ENCODE results near the gene C11orf91. TPM values are rescaled to one million over a fixed set of nuclear protein-coding genes. Genes with fewer than 3 reads are reported as not detected.

C11orf91 gene
- total RNA-seq, 2 donors from 2014 or later, result 1.3 to 2.2 TPM

GRCh38 chr11:33700063-33700501 is 544 bp downstream of the C11orf91 start:
- no peak for DNase-seq (ENCODE audit: low spot score)

DNA sequence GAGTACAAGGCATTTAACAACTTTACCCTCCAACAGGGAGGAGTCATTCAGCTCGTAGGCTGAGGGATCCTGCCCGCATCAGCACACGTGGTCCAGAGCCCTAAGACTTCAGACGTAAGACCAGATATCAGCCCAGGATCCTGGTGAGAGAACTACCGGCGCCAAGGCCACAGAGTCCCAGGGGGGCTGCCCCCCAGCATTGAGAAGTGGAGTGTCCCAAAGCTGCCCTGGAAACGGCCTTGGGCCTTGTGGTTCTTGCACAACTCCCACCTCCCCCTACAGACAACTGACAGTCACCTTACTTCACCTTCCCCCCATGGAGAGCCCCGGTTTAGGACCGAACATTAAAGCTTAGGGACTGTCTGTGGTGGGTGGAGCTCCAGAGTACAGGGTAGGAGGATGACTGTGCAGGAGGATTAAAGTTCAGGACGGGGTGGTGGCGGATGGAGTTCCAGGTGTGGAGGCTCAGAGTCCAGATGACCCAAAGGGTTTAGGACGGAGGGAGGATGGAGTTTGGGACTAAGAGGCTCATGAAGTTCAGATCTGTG is 1.0 kb downstream of the C11orf91 start:
- no peak for DNase-seq (ENCODE audit: low spot score)
- intact Hi-C loops (cut with DNase I), result no loop called here

More at GRCh38 chr11:33700063-33700501, 544 bp downstream of the C11orf91 start:
- intact Hi-C loops (cut with DNase I), result no loop called here

DNA sequence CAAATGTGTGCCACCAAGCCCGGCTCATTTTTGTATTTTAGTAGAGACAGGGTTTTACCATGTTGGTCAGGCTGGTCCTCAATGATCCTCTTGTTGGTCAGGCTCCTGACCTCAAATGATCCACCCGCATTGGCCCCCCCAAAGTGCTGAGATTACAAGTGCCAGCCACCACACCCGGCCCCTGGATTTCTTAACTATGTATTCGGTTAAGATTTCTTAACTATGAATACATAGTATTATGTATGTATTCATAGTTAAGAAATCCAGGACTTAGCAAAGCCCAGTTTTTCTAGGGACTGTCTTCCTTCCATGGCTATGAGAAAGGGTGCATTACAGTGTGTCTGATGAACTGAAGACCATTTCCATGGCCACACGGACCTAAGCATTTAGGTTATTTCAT is 1.7 kb downstream of the C11orf91 start:
- no peak for DNase-seq (ENCODE audit: low spot score)
- intact Hi-C loops (cut with DNase I), result no loop called here

DNA sequence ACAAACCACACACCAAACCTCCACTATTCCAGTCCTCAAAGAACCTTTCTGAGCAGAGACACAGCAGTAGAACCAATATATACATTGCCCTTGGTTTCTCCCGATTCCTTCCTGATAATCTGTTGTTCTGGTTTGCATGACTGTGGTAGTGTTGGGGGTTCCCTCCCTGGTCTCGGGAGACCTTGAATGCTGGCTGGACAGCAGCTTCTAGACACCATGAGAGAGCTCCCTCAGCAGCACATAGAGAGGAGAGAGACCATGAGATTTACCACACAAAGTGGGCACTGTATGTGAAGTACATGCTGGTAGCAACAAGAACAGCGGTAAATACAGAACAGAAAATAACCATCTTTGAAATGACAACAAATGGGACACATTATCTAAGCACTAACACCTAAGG is 2.6 kb downstream of the C11orf91 start:
- intact Hi-C loops (cut with DNase I), result no loop called here
- no peak for DNase-seq (ENCODE audit: low spot score)

GRCh38 chr11:33696931-33697638 is 3.5 kb downstream of the C11orf91 start:
- DNase-seq (ENCODE audit: low spot score), result no peak
- intact Hi-C loops (cut with DNase I), result no loop called here

DNA sequence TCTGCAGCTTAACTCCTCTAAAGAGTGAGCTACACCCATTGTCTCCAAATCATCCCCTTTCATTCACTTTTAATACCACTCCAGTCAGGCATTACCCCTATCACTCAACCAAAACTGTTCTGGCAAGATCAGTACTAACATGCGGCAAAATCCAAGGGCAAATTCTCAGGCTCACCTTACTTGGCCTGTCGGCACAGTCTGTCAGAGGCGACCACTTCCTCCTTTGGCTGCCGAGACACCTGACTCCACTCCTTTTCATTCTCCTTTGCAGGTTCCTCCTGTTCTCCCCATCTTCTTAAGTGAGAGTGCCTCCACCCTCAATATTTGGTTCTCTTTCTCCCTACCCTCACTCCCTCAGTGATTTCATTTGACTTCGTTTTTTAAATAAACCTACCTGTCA is 4.2 kb downstream of the C11orf91 start:
- no peak for DNase-seq (ENCODE audit: low spot score)

GRCh38 chr11:33695051-33695566 is 5.5 kb downstream of the C11orf91 start:
- no peak for DNase-seq (ENCODE audit: low spot score)
- intact Hi-C loops (cut with DNase I), result no loop called here

More for the DNA sequence above, 4.2 kb downstream of the C11orf91 start:
- intact Hi-C loops (cut with DNase I), result no loop called here

DNA sequence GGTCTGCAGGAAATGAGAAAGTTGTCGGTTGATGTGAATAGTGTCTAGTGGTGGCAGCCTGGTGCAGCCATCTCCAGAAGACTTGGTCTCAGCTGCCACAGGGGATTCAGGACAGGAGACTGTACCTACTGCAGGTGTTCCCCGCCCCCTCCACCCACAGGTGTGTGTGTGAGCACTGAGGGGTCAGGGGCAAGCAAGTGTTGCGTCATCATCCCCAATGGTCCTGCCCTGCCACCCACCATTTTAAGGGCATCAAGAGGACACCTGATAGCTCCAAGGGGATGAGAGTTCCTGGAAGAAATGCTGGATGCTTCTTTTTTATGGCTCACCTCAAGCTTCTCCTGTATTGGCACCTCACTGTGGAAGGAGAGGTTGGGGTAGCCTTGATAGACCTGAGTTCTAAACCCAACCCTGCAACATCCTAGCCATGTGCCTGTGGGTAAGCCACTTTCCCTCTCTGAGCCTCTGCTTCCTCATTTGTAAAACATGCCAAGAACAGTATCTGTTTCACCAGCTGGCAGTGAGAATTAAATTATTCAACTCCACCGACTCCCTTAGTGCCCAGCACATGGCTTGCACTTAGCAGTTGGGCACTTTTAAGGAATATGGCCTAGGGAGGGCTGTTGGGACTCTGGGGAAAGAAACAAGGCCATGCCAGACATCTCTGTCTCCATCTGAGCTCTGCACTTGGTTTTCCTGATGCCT is 6.1 kb downstream of the C11orf91 start:
- DNase-seq (ENCODE audit: low spot score), result no peak
- intact Hi-C loops (cut with DNase I), result loop anchor here in 1 of 2 donors (5.0 kb wide), 1 partner anchor 43 kb away; the partner anchor contains the start of gene CD59

- intact Hi-C loops (cut with DNase I), result loop anchor here in 1 of 2 donors (5.0 kb wide), 1 partner anchor 45 kb away; the partner anchor contains the start of gene CD59
- DNase-seq (ENCODE audit: low spot score), result no peak
Measured at GRCh38 chr11:33692541-33692940, 8.1 kb downstream of the C11orf91 start.

- intact Hi-C loops (cut with DNase I), result loop anchor here in 1 of 2 donors (5.0 kb wide), 1 partner anchor 45 kb away; the partner anchor contains the start of gene CD59
- peak; percentile 90 for DNase-seq (ENCODE audit: low spot score)
Measured at GRCh38 chr11:33692013-33692504, 8.6 kb downstream of the C11orf91 start.

- DNase-seq (ENCODE audit: low spot score), result no peak
- intact Hi-C loops (cut with DNase I), result loop anchor here in 1 of 2 donors (5.0 kb wide), 1 partner anchor 46 kb away; the partner anchor contains the start of gene CD59
Measured at GRCh38 chr11:33691066-33691864, 9.4 kb downstream of the C11orf91 start.

GRCh38 chr11:33690290-33691065 is 10.1 kb downstream of the C11orf91 start:
- intact Hi-C loops (cut with DNase I), result loop anchor here in 1 of 2 donors (5.0 kb wide), 1 partner anchor 47 kb away; the partner anchor contains the start of gene CD59
- peak; percentile 94 for DNase-seq (ENCODE audit: low spot score)

DNA sequence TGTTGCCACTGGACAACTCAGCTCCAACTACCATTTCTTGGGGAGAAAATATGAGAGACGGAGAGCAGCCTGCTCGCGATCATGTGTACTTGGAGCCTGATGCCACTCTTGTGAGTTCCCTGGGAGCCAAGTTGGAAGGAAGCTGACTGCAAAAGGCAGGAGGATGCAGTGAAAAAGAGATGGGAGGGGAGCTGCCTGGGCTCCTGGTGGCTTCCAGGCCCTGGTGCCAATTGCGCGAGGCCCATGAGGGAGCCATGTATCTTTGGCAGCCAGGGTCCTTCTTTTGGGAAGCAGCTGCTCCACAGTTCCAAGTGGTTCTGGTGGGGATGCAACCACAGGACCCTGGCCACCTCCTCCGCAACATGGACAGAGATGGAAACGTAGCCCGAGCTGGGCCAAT is 11.1 kb downstream of the C11orf91 start:
- DNase-seq (ENCODE audit: low spot score), result no peak
- intact Hi-C loops (cut with DNase I), result loop anchor here in 1 of 2 donors (5.0 kb wide), 1 partner anchor 327 kb away; no protein-coding TSS in a partner anchor

DNA sequence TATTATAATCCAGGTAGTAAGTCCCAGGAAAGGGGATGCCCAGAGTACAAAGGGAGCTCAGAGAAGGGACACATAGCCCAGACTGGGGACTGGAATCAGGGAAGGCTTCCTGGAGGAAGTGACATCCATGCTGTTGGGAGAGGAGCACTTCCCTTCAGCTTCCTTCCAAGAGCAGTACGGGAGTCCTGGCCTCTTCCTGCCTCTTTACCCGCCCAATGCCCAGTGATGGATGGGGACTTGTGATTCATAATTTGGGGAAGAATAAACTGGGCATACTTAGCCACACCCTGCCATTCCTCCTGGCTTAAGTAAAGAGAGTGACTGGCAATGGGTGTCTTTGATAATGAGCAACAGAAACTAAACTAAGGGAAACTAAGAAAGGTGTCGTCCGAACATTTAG is 11.5 kb downstream of the C11orf91 start:
- intact Hi-C loops (cut with DNase I), result loop anchor here in 1 of 2 donors (5.0 kb wide), 1 partner anchor 327 kb away; no protein-coding TSS in a partner anchor
- DNase-seq (ENCODE audit: low spot score), result no peak

DNA sequence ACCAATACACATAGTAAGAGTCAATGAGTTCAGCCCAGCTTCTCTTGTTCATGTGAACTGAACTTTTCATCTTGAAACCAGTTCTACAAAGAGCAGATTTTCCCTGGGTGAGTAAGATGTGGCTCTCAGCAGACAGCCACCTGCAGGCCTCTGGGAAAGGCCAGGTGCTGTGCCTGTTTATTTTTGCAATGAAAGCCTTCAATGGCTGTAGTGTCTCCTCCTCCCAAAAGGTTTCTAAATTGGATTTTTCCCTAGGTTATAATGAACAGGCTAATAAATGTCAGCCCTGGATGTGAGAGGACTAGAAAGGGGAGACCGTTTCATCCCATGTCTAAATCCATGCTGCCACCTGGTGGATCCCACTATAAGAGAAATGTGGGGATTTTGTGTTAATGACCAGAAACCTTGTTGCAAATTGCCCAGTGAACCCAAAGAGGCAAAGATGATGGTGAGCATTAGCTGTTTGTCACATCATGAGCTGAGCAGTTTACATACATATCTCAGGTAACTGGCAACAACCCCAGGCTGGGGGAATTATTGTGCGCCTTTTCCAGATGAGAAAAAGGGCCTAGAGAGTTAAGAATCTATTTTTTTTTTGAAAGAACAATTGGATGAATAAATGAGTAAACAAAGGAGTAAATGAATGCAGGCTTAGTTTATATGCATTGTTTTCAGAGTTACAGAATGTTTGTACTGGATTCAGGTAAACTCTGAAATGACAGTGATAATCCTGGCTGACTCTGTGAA is 12.7 kb downstream of the C11orf91 start:
- no peak for DNase-seq (ENCODE audit: low spot score)
- intact Hi-C loops (cut with DNase I), result loop anchor here in 1 of 2 donors (5.0 kb wide), 1 partner anchor 326 kb away; no protein-coding TSS in a partner anchor

GRCh38 chr11:33685082-33685481 is 15.5 kb downstream of the C11orf91 start:
- no peak for DNase-seq (ENCODE audit: low spot score)
- intact Hi-C loops (cut with DNase I), result loop anchor here in 1 of 2 donors (5.0 kb wide), 1 partner anchor 323 kb away; no protein-coding TSS in a partner anchor

Measured in posterior vena cava (tissue), 2 donors.